ENCODE measurements around the gene RNU5D-1. TPM values are rescaled to one million over a fixed set of nuclear protein-coding genes. Genes with fewer than 3 reads are reported as not detected.
A peak's percentile ranks its signal among the peaks of the same experiment; 100 is the strongest.
"Not testable (repeated sequence)": the region's sequence is repeated elsewhere in the genome, so short reads cannot be mapped to it uniquely, and the experiment has no call there.

The RNU5D-1 gene
- total RNA-seq = not detected

GRCh38 chr1:44730741-44731512 lies at the start of gene RNU5D-1:
Gene RNU5D-1 (minus strand): TSS chr1:44731170.
- peak; percentile 96 for DNase-seq

GRCh38 chr1:44780583-44781121 lies 49.7 kb upstream of the RNU5D-1 start:
- no peak for DNase-seq

- DNase-seq = no peak
These were observed 48.0 kb upstream of the RNU5D-1 start for GRCh38 chr1:44778705-44779576.

GRCh38 chr1:44777969-44778635 lies 47.1 kb upstream of the RNU5D-1 start:
- no peak for DNase-seq

GRCh38 chr1:44777547-44777946 lies 46.6 kb upstream of the RNU5D-1 start:
- DNase-seq = no peak

- no peak for DNase-seq
These were observed 45.7 kb upstream of the RNU5D-1 start for GRCh38 chr1:44776730-44777068.

- DNase-seq = no peak
These were observed 45.2 kb upstream of the RNU5D-1 start for GRCh38 chr1:44775930-44776729.

GRCh38 chr1:44775078-44775929 lies 44.3 kb upstream of the RNU5D-1 start, which contains the start of gene RPS8:
Gene RPS8 (plus strand): TSS chr1:44775540. CDS start chr1:44775597, 57 bp downstream.
- DNase-seq = peak; percentile 95

- not testable (repeated sequence) for DNase-seq
These were observed 35.5 kb upstream of the RNU5D-1 start for GRCh38 chr1:44766421-44766820.

GRCh38 chr1:44760876-44761275 lies 29.9 kb upstream of the RNU5D-1 start:
- no peak for DNase-seq

GRCh38 chr1:44759077-44759476 lies 28.1 kb upstream of the RNU5D-1 start:
- DNase-seq = no peak

- DNase-seq = no peak
These were observed 26.4 kb upstream of the RNU5D-1 start for GRCh38 chr1:44757420-44757819.

GRCh38 chr1:44747878-44748277 lies 16.9 kb upstream of the RNU5D-1 start:
- DNase-seq = no peak

- no peak for DNase-seq
These were observed 12.2 kb upstream of the RNU5D-1 start for GRCh38 chr1:44743211-44743610.

- no peak for DNase-seq
These were observed 9.2 kb upstream of the RNU5D-1 start for GRCh38 chr1:44740179-44740617.

GRCh38 chr1:44739307-44740178 lies 8.6 kb upstream of the RNU5D-1 start, which contains the start of gene KIF2C:
Gene KIF2C (plus strand): TSS chr1:44739837. CDS start chr1:44739933, 96 bp downstream.
- DNase-seq = peak; percentile 97

- DNase-seq = peak; percentile 48
These were observed 8.0 kb upstream of the RNU5D-1 start for GRCh38 chr1:44738953-44739306.

- no peak for DNase-seq
These were observed 5.0 kb upstream of the RNU5D-1 start for GRCh38 chr1:44735992-44736391.

GRCh38 chr1:44733784-44734183 lies 2.8 kb upstream of the RNU5D-1 start:
- no peak for DNase-seq

GRCh38 chr1:44733365-44733764 lies 2.4 kb upstream of the RNU5D-1 start:
- peak; percentile 8 for DNase-seq
